NT2/D1 (cell line): ENCODE measurements around the gene PLCG2.

Experiments used
- YY1 ChIP-seq: IDR thresholded peaks from 2 replicates; pipeline ENCODE4 v1.6.1; 2011; ENCODE audit not compliant: insufficient read length, insufficient read depth
- ZNF274 ChIP-seq: IDR thresholded peaks from 2 replicates; pipeline ENCODE4 v1.6.1; 2011; ENCODE audit warnings: mild to moderate bottlenecking, low read depth, low read length

DNA sequence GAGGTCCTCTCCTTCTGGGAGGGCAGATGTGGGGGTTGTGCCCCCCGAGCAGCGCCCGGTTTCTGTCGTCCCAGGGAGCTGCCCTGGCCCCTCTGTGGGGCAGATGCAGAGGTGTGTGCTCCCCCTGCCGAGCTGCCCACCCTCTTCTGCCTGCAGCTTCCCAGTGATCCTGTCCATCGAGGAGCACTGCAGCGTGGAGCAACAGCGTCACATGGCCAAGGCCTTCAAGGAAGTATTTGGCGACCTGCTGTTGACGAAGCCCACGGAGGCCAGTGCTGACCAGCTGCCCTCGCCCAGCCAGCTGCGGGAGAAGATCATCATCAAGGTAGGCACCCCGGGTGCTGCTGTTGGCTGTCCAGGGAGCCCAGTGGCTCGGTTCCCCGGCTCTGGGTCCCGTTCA, 121.4 kb downstream of the PLCG2 start:
- TF ChIP-seq ZNF274, result no peak
- TF ChIP-seq YY1, result no peak
